Gastrocnemius medialis (tissue), 4 donors: ENCODE results near the gene IL5.

Source experiments
- CTCF ChIP-seq, 5 experiments: fragments of 450-650 bp in 3 of 5; fragments of 200-600 bp in 2 of 5; sonication (generic) in 2 of 5; IDR thresholded peaks in 4 of 5; conservative IDR thresholded peaks in 1 of 5; 1 replicate in 4 of 5; 2 replicates in 1 of 5; pipeline ENCODE4 v1.5.1; 2016 to 2019; ENCODE audit warnings: antibody characterized with exemption in 5 of 5, mild to moderate bottlenecking in 3 of 5, moderate library complexity in 3 of 5
- POLR2A ChIP-seq, 2 donors: fragments of 450-650 bp; IDR thresholded peaks; one replicate each; pipeline ENCODE4 v1.6.1; 2017; ENCODE audit warnings: antibody characterized with exemption in 2 of 2, mild to moderate bottlenecking in 2 of 2, moderate library complexity in 2 of 2

DNA sequence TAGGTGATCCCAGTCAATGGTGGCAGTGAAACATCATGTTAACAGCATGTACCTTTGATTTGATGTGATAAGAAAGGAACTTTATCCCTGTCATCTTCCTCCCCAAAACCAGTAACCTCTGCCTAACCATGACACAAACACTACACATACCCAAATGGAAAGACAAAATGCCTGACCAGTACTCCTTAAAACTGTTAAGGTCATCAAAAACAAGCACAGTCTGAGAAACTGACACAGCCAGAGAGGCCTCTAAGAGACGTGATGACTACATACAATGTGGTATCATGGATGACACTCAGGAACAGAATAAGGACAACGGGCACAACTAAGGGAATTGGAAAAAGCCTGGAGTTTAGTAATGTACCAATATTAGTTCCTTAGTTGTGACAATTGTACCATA, 3.9 kb upstream of the IL5 start:
- no peak for TF ChIP-seq CTCF (IDR thresholded peaks at IDR 0.05 in 4 of 5, conservative IDR thresholded peaks at IDR 0.05 in 1 of 5)
- no peak for TF ChIP-seq POLR2A (IDR thresholded peaks at IDR 0.05)
